NCI-H2029 treated with DMSO at 0.1 percent for 48 hours (cell line): Measurements from ENCODE around the gene UGT1A6.
"Not testable (repeated sequence)": the region's sequence is repeated elsewhere in the genome, so short reads cannot be mapped to it uniquely, and the experiment has no call there.

Experiments
- DNase-seq: peaks from one replicate; lab custom pipeline; 2025; lab: John Stamatoyannopoulos, UW

UGT1A6 gene

GRCh38 chr2:233728723-233729301 lies 36.1 kb downstream of the UGT1A6 start, which contains the start of gene UGT1A3:
Gene UGT1A3 (plus strand): TSS chr2:233729042. CDS start chr2:233729127, 85 bp downstream.
- no peak for DNase-seq

- not testable (repeated sequence) for DNase-seq
These were observed 44.4 kb downstream of the UGT1A6 start for GRCh38 chr2:233736868-233737653.

- no peak for DNase-seq
These were observed 48.2 kb downstream of the UGT1A6 start for GRCh38 chr2:233740870-233741269.

GRCh38 chr2:233743464-233744259 lies 51.0 kb downstream of the UGT1A6 start:
- DNase-seq = no peak

GRCh38 chr2:233745073-233745755 lies 52.5 kb downstream of the UGT1A6 start:
- no peak for DNase-seq

DNA sequence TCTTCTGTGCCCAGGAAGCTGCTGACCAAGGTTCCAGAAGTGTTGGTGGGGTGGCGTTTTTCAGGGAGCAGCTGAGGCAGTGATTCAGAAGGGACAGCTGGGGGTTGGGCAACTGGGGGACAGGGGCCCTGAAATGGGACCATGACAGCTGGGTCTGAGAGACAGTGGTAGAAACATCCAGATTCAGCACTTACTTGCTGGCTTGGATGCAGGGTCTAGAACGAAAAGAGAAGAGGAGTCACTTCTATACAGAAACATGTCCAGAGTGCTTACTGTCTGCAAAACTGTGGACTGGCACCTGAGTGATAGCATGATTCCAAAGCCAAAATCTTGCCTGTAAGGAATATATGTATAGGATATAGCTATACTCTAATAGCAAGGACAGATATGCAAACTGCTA lies 53.1 kb downstream of the UGT1A6 start:
- not testable (repeated sequence) for DNase-seq

GRCh38 chr2:233746475-233747282 lies 54.0 kb downstream of the UGT1A6 start:
- no peak for DNase-seq

- DNase-seq = no peak
These were observed 54.5 kb downstream of the UGT1A6 start for GRCh38 chr2:233747283-233747544.

GRCh38 chr2:233750689-233751088 lies 58.0 kb downstream of the UGT1A6 start:
- DNase-seq = not testable (repeated sequence)

GRCh38 chr2:233751212-233752009 lies 58.7 kb downstream of the UGT1A6 start:
- DNase-seq = not testable (repeated sequence)

DNA sequence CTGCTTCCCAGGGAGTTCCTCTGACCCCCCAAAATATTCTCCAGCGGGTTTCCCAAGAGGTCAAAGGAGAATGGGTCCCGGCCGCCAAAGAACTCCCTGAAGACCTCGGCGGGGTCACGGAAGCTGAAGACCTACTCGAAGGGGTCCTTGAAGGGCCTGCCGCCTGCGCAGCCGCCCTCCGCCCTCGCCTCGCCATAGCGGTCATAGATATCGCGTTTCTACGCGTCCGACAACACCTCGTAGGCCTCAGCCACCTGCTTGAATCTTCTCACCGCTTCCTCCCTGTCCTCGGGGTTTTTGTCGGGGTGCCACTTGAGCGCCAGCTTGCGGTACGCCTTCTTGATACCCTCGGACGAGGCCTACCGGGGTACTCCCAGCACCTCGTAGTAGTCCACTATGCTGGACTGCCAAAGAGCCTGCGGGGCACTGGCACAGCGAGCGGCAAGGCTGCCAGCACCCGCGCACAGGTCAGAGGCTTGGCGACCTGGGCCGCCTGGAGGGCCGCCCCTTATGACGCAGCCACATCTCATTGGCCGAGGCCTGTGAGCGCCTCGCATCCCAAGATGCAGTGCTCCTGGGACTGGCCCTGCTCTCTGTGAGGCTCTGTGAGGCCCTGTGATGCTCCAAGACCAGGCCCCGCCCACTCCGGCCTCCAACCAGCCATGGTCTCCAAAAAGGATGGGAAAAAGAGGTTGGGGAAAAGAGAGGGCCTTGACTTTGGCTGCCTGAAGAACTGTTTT lies 62.4 kb downstream of the UGT1A6 start:
- no peak for DNase-seq

GRCh38 chr2:233756429-233757081 lies 63.9 kb downstream of the UGT1A6 start:
- DNase-seq = no peak

- no peak for DNase-seq
These were observed 65.5 kb downstream of the UGT1A6 start for GRCh38 chr2:233758141-233758540.

DNA sequence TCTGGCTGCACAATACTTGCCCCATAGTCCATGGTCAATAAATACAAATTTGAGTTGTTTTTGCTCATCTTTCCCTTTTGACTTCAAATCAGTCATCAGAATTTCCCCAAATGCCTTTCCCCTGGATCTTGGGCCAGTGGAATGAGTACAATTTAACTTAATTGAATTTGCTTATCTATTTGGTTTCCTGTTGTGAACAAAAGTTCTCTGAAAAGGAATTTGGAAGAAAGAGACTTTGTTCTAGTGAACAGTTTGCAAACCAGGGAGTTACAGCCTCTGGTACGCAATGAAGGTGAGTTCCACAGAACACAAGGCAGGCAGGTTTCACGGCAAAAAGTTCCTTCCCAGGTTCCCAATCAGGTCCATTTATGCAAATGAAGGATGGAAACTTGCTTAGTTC lies 66.2 kb downstream of the UGT1A6 start:
- DNase-seq = no peak

DNA sequence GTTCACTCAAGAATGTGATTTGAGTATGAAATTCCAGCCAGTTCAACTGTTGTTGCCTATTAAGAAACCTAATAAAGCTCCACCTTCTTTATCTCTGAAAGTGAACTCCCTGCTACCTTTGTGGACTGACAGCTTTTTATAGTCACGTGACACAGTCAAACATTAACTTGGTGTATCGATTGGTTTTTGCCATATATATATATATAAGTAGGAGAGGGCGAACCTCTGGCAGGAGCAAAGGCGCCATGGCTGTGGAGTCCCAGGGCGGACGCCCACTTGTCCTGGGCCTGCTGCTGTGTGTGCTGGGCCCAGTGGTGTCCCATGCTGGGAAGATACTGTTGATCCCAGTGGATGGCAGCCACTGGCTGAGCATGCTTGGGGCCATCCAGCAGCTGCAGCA lies 67.4 kb downstream of the UGT1A6 start, which contains the start of gene UGT1A1:
TSS of gene UGT1A1 (plus strand) at position 228 of the 400 bp plus-strand sequence. CDS start at position 246, 18 bp downstream.
- DNase-seq = no peak

- DNase-seq = no peak
These were observed 68.5 kb downstream of the UGT1A6 start for GRCh38 chr2:233761040-233761769.

DNA sequence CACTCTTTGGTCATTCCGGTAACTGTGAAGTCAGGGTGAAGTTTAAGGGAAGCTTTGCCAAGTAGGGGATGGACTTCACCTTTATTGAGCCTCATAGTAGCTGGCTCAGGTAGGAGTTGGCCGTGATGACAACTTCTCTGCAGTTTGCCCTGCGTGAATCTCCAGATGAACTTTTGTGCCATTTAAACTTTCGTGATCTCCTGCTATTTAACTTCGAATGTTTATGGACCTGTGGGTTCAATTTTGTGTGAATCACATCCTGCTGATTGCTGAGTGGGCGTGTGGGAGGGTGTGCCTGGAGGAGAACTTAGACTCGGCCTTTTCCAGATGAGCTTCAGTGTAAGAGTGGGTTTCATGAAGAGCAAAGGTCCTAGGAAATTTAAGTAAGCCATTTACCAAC lies 71.6 kb downstream of the UGT1A6 start:
- DNase-seq = no peak

DNA sequence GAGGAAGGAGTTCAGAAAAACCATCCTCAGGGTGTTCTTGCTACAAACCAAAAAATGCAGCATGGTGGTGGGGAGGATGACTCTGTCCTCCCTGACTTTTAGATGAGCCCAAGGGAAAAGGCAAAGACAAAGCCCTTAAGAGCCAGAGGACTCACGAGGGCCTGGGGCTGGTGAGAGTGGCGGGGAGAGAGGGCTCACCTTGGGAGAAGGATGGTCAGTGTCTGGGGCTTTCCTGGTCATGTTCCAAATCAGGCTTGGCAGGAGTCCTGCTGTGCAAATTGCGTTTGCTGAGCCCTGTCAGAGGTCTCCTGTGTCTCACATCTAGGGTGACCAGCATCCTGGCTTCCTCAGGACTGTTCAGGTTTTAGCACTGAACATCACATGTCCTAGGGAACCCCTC lies 72.1 kb downstream of the UGT1A6 start:
- no peak for DNase-seq

DNA sequence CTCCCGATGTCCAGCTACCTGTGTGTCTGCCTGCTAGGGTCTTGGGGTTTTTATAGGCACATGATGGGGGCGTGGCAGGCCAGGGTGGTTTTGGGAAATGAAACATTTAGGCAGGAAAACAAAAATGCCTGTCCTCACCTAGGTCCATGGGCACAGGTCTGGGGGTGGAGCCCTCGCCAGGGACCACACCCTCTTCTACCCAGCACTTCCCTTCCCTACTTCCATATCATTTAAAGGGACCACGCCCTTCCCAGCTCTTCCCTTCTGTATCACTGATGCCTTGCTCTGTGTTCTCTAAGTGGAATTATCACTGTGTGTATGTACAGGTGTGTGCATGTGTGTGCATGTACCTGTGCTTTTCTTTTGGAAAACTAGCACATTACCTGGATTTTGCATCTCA lies 73.7 kb downstream of the UGT1A6 start:
- DNase-seq = no peak
